HEK293 (cell line): ENCODE data around the gene PHLDB2.

ENCODE experiments used
- FEZF1 ChIP-seq: fragments of 450-650 bp; formaldehyde crosslinking; IDR thresholded peaks from 2 replicates; pipeline ENCODE4 v1.5.1; 2016; ENCODE audit warnings: missing biosample characterization, missing genetic modification characterization
- OSR2 ChIP-seq: fragments of 450-650 bp; formaldehyde crosslinking; IDR thresholded peaks from 2 replicates; pipeline ENCODE4 v1.5.1; 2016; ENCODE audit warnings: missing biosample characterization, missing genetic modification characterization
- ZBTB8A ChIP-seq: fragments of 450-650 bp; formaldehyde crosslinking; IDR thresholded peaks from 2 replicates; pipeline ENCODE4 v1.5.1; 2016; ENCODE audit warnings: missing biosample characterization, missing genetic modification characterization
- ZFP69B ChIP-seq: fragments of 450-650 bp; formaldehyde crosslinking; IDR thresholded peaks from 2 replicates; pipeline ENCODE4 v1.5.1; 2016; ENCODE audit warnings: missing biosample characterization, missing genetic modification characterization
- ZNF114 ChIP-seq: fragments of 450-650 bp; formaldehyde crosslinking; IDR thresholded peaks from 2 replicates; pipeline ENCODE4 v1.5.0; 2017; ENCODE audit warnings: missing biosample characterization, missing genetic modification characterization
- ZNF16 ChIP-seq: fragments of 450-650 bp; formaldehyde crosslinking; IDR thresholded peaks from 2 replicates; pipeline ENCODE4 v1.5.1; 2016; ENCODE audit warnings: low read depth, missing biosample characterization, missing genetic modification characterization
- ZNF169 ChIP-seq: fragments of 450-650 bp; formaldehyde crosslinking; IDR thresholded peaks from 2 replicates; pipeline ENCODE4 v1.5.1; 2016; ENCODE audit warnings: missing biosample characterization, missing genetic modification characterization
- ZNF24 ChIP-seq: fragments of 450-650 bp; formaldehyde crosslinking; IDR thresholded peaks from 2 replicates; pipeline ENCODE4 v1.5.1; 2016; ENCODE audit warnings: missing biosample characterization, missing genetic modification characterization
- ZNF350 ChIP-seq: fragments of 450-650 bp; formaldehyde crosslinking; IDR thresholded peaks from 2 replicates; pipeline ENCODE4 v1.5.0; 2017; ENCODE audit warnings: missing biosample characterization, mild to moderate bottlenecking, missing genetic modification characterization
- ZNF571 ChIP-seq: fragments of 450-650 bp; formaldehyde crosslinking; IDR thresholded peaks from 2 replicates; pipeline ENCODE4 v1.5.0; 2017; ENCODE audit warnings: missing biosample characterization, missing genetic modification characterization
- ZNF626 ChIP-seq: fragments of 450-650 bp; sonication (Bioruptor Pico); formaldehyde crosslinking; IDR thresholded peaks from 2 replicates; pipeline ENCODE4 v1.5.1; 2018; ENCODE audit warnings: missing biosample characterization, missing genetic modification characterization, inconsistent platforms
- ZNF629 ChIP-seq: fragments of 450-650 bp; formaldehyde crosslinking; IDR thresholded peaks from 2 replicates; pipeline ENCODE4 v1.5.1; 2017; ENCODE audit warnings: missing biosample characterization, missing genetic modification characterization
- ZNF830 ChIP-seq: fragments of 450-650 bp; IDR thresholded peaks from 2 replicates; pipeline ENCODE4 v1.5.0; 2018; ENCODE audit warnings: missing biosample characterization, missing genetic modification characterization, low read depth, mild to moderate bottlenecking, moderate library complexity
- ZSCAN16 ChIP-seq: fragments of 450-650 bp; formaldehyde crosslinking; IDR thresholded peaks from 2 replicates; pipeline ENCODE4 v1.5.1; 2016; ENCODE audit warnings: missing biosample characterization, missing genetic modification characterization
- ZXDB ChIP-seq: fragments of 450-650 bp; formaldehyde crosslinking; IDR thresholded peaks from 2 replicates; pipeline ENCODE4 v1.5.1; 2016; ENCODE audit warnings: missing biosample characterization, missing genetic modification characterization
- TF ChIP-seq, protein P1 (sequence below): fragments of 450-650 bp; formaldehyde crosslinking; optimal IDR thresholded peaks from 2 replicates; pipeline ENCODE3; 2016; ENCODE audit warnings: missing biosample characterization, mild to moderate bottlenecking, missing genetic modification characterization
- TF ChIP-seq, protein P2 (sequence below): fragments of 450-650 bp; formaldehyde crosslinking; IDR thresholded peaks from 2 replicates; pipeline ENCODE4 v1.5.1; 2017; ENCODE audit warnings: missing biosample characterization, missing genetic modification characterization
- TF ChIP-seq, protein P3 (sequence below): fragments of 450-650 bp; formaldehyde crosslinking; IDR thresholded peaks from 2 replicates; pipeline ENCODE4 v1.5.1; 2016; ENCODE audit warnings: missing biosample characterization, missing genetic modification characterization, low read depth
- TF ChIP-seq, protein P4 (sequence below): fragments of 450-650 bp; formaldehyde crosslinking; IDR thresholded peaks from 2 replicates; pipeline ENCODE4 v1.5.1; 2016; ENCODE audit warnings: missing biosample characterization, missing genetic modification characterization, borderline replicate concordance
- TF ChIP-seq, protein P5 (sequence below): fragments of 450-650 bp; formaldehyde crosslinking; IDR thresholded peaks from 2 replicates; pipeline ENCODE4 v1.5.1; 2016; ENCODE audit warnings: missing biosample characterization, missing genetic modification characterization
- TF ChIP-seq, protein P6 (sequence below): fragments of 450-650 bp; formaldehyde crosslinking; IDR thresholded peaks from 2 replicates; pipeline ENCODE4; 2016; ENCODE audit warnings: missing biosample characterization, missing genetic modification characterization
- TF ChIP-seq, protein P7 (sequence below): fragments of 450-650 bp; formaldehyde crosslinking; IDR thresholded peaks from 2 replicates; pipeline ENCODE4 v1.5.1; 2017; ENCODE audit warnings: missing biosample characterization, missing genetic modification characterization
- TF ChIP-seq, protein P8 (sequence below): sonication (generic); formaldehyde crosslinking; IDR thresholded peaks from 2 replicates; pipeline ENCODE4 v1.8.1; 2022; ENCODE audit warnings: mild to moderate bottlenecking, moderate library complexity, missing genetic modification reagents

PHLDB2 gene

DNA sequence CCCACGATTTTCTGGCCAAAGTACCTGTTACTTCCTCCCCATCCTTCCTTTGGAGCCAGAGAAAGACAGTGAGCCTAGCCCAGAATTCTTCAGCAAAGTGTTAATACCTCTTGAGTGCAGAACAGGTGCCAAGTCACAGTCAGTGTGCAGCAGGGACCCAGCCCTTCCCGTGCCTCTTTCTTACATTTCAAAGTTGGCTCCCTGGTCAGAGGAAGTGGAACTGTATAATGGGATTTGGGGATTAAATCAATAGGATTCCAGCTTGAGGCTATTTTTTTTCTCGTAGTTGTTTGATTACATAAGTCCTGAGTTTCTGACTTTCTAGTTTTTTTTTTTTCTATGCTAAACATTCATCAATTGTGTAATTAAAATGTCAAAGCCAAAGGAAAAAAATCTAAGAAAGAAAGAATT, 67.2 kb downstream of the PHLDB2 start (continued):
- TF ChIP-seq, protein P1, sequence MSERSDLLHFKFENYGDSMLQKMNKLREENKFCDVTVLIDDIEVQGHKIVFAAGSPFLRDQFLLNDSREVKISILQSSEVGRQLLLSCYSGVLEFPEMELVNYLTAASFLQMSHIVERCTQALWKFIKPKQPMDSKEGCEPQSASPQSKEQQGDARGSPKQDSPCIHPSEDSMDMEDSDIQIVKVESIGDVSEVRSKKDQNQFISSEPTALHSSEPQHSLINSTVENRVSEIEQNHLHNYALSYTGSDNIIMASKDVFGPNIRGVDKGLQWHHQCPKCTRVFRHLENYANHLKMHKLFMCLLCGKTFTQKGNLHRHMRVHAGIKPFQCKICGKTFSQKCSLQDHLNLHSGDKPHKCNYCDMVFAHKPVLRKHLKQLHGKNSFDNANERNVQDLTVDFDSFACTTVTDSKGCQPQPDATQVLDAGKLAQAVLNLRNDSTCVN = no peak
- TF ChIP-seq ZNF626 (tag by site-specific recombination) (no peak), ZNF24 (tag by site-specific recombination) (no peak), ZNF571 (tag by site-specific recombination) (no peak), FEZF1 (tag by site-specific recombination) (peak; percentile 63), ZNF114 (tag by site-specific recombination) (no peak), ZBTB8A (tag by site-specific recombination) (peak; percentile 27; the same call in 1 of the 2 replicates), OSR2 (tag by site-specific recombination) (peak; percentile 74), ZNF169 (no peak), ZNF830 (no peak), ZSCAN16 (tag by site-specific recombination) (no peak), ZNF629 (tag by site-specific recombination) (0 out of 2 replicates have a peak, but pooled peaks have one; percentile 18), ZXDB (peak; percentile 37; the same call in 1 of the 2 replicates), ZNF16 (tag by site-specific recombination) (no peak), ZNF350 (tag by site-specific recombination) (no peak), ZFP69B (tag by site-specific recombination) (no peak)
- TF ChIP-seq, protein P2, sequence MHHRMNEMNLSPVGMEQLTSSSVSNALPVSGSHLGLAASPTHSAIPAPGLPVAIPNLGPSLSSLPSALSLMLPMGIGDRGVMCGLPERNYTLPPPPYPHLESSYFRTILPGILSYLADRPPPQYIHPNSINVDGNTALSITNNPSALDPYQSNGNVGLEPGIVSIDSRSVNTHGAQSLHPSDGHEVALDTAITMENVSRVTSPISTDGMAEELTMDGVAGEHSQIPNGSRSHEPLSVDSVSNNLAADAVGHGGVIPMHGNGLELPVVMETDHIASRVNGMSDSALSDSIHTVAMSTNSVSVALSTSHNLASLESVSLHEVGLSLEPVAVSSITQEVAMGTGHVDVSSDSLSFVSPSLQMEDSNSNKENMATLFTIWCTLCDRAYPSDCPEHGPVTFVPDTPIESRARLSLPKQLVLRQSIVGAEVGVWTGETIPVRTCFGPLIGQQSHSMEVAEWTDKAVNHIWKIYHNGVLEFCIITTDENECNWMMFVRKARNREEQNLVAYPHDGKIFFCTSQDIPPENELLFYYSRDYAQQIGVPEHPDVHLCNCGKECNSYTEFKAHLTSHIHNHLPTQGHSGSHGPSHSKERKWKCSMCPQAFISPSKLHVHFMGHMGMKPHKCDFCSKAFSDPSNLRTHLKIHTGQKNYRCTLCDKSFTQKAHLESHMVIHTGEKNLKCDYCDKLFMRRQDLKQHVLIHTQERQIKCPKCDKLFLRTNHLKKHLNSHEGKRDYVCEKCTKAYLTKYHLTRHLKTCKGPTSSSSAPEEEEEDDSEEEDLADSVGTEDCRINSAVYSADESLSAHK (tag by site-specific recombination) = 0 out of 2 replicates have a peak, but pooled peaks have one; percentile 35
- TF ChIP-seq, protein P3, sequence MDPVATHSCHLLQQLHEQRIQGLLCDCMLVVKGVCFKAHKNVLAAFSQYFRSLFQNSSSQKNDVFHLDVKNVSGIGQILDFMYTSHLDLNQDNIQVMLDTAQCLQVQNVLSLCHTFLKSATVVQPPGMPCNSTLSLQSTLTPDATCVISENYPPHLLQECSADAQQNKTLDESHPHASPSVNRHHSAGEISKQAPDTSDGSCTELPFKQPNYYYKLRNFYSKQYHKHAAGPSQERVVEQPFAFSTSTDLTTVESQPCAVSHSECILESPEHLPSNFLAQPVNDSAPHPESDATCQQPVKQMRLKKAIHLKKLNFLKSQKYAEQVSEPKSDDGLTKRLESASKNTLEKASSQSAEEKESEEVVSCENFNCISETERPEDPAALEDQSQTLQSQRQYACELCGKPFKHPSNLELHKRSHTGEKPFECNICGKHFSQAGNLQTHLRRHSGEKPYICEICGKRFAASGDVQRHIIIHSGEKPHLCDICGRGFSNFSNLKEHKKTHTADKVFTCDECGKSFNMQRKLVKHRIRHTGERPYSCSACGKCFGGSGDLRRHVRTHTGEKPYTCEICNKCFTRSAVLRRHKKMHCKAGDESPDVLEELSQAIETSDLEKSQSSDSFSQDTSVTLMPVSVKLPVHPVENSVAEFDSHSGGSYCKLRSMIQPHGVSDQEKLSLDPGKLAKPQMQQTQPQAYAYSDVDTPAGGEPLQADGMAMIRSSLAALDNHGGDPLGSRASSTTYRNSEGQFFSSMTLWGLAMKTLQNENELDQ (tag by site-specific recombination) = no peak
- TF ChIP-seq, protein P4, sequence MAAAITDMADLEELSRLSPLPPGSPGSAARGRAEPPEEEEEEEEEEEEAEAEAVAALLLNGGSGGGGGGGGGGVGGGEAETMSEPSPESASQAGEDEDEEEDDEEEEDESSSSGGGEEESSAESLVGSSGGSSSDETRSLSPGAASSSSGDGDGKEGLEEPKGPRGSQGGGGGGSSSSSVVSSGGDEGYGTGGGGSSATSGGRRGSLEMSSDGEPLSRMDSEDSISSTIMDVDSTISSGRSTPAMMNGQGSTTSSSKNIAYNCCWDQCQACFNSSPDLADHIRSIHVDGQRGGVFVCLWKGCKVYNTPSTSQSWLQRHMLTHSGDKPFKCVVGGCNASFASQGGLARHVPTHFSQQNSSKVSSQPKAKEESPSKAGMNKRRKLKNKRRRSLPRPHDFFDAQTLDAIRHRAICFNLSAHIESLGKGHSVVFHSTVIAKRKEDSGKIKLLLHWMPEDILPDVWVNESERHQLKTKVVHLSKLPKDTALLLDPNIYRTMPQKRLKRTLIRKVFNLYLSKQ = no peak
- TF ChIP-seq, protein P5, sequence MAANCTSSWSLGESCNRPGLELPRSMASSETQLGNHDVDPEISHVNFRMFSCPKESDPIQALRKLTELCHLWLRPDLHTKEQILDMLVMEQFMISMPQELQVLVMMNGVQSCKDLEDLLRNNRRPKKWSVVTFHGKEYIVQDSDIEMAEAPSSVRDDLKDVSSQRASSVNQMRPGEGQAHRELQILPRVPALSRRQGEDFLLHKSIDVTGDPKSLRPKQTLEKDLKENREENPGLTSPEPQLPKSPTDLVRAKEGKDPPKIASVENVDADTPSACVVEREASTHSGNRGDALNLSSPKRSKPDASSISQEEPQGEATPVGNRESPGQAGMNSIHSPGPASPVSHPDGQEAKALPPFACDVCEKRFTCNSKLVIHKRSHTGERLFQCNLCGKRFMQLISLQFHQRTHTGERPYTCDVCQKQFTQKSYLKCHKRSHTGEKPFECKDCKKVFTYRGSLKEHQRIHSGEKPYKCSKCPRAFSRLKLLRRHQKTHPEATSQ = no peak
- TF ChIP-seq, protein P6, sequence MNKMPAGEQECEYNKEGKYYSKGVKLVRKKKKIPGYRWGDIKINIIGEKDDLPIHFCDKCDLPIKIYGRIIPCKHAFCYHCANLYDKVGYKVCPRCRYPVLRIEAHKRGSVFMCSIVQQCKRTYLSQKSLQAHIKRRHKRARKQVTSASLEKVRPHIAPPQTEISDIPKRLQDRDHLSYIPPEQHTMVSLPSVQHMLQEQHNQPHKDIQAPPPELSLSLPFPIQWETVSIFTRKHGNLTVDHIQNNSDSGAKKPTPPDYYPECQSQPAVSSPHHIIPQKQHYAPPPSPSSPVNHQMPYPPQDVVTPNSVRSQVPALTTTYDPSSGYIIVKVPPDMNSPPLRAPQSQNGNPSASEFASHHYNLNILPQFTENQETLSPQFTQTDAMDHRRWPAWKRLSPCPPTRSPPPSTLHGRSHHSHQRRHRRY (tag by site-specific recombination) = no peak
- TF ChIP-seq, protein P7, sequence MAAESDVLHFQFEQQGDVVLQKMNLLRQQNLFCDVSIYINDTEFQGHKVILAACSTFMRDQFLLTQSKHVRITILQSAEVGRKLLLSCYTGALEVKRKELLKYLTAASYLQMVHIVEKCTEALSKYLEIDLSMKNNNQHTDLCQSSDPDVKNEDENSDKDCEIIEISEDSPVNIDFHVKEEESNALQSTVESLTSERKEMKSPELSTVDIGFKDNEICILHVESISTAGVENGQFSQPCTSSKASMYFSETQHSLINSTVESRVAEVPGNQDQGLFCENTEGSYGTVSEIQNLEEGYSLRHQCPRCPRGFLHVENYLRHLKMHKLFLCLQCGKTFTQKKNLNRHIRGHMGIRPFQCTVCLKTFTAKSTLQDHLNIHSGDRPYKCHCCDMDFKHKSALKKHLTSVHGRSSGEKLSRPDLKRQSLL = no peak
- TF ChIP-seq, protein P8, sequence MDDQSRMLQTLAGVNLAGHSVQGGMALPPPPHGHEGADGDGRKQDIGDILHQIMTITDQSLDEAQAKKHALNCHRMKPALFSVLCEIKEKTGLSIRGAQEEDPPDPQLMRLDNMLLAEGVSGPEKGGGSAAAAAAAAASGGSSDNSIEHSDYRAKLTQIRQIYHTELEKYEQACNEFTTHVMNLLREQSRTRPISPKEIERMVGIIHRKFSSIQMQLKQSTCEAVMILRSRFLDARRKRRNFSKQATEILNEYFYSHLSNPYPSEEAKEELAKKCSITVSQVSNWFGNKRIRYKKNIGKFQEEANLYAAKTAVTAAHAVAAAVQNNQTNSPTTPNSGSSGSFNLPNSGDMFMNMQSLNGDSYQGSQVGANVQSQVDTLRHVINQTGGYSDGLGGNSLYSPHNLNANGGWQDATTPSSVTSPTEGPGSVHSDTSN (CRISPR knock-in tag) = no peak
